IPS DF 4.7 (cell line): Measurements from ENCODE around the gene PEDS1.
"Not testable (repeated sequence)": the region's sequence is repeated elsewhere in the genome, so short reads cannot be mapped to it uniquely, and the experiment has no call there.

Experiments
- DNase-seq: peaks from one replicate; pipeline ENCODE4 v3.0.0-alpha.2; 2013; ENCODE audit warnings: low spot score; ENCODE audit errors: extremely low read depth

PEDS1 gene

DNA sequence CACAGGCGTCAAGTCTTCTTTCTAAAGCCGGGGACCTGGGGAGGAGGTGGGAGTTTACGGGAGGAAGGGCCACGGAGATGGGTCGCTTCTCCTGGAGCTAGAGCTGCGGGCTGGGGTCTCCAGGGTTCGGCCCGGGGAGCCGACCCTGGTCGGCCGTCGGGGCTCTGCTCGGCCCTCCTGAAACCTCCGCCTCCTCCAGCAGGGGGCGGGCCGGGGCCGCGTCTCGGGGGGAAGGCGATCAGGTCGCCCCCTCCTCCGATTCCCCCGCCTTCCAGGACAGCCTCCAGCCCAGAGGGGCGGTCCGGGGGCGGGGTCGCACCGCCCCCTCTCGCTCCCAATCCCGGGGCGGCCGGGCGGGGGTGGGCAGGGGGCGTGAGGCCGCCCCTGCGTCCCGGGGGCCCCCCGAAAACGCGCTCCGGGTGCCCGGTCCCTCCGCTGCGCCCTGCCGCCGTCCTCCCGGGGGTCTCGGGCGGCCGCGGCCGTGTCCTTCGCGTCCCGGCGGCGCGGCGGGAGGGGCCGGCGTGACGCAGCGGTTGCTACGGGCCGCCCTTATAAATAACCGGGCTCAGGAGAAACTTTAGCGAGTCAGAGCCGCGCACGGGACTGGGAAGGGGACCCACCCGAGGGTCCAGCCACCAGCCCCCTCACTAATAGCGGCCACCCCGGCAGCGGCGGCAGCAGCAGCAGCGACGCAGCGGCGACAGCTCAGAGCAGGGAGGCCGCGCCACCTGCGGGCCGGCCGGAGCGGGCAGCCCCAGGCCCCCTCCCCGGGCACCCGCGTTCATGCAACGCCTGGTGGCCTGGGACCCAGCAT lies 36.9 kb upstream of the PEDS1 start, which contains the start of gene CEBPB:
CEBPB (plus strand) TSS at position 580 of the 814 bp plus-strand sequence; CDS start at position 784, 204 bp downstream.
- no peak for DNase-seq

DNA sequence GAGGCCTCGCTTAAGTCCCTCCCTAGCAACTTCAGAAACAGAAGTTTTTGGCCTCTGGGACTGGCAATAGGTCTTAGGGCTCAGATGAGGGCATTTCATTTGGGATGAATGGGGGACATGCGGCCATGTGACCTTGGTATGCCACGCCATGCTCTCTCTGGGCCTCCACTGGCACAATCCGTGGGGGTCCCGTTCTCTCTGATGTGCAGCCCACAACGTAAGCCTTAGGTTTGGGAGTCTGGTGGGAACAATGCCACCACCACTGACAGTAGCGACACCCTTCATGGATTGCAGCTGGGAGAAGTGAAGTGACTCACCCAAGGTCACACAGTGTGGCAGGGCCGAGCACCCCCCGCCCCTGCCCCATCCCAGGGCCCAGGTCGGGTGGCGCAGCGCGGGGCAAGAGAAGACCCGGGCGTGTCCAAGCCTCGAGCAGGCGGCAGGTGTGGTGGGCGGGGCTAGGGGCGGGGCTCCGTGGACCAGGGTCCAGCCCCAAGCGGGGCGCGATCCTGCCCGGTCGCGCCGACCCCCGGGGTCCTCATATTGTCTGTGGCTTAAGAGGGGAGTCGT lies 36.2 kb upstream of the PEDS1 start:
- DNase-seq, result no peak

DNA sequence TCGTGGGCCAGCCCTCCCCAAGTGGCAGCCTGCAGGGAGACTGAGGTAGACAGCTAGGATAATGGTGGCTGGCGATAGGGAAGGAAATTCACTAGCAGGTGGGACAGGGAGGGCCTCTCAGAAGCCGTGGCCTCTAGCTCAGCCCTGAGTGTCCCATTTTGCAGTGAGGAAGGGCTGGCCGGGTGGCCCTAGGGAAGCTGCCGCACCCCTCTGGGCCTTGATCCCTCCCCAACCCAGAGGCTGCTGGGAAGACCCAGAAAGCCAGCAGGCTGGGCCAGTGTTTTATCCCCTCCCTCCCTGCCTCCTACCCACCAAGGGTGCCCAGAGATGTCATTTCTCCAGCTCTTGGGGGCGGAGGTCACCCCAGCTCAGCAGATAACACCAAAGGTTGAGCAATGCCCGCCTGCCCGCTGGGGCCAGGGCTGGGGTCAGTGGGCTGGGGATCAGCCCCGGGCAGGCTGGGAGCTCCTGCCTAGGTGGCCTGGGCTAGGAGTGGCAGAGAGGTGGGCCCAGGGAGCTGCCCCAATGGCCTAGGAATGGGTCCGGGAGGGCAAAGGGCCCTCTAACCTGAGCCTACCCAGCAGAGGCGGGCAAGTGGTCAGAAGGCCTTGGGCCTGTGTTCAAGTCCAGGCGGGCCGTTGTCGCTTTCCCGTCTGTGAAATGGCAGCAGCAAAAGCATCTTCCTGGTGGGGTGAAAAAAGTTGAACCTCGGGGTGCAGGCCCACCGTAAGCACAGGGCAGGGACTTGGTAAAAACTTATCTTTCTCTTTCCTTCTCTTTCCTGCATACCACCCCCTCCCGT lies 35.6 kb upstream of the PEDS1 start:
- DNase-seq, result no peak

DNA sequence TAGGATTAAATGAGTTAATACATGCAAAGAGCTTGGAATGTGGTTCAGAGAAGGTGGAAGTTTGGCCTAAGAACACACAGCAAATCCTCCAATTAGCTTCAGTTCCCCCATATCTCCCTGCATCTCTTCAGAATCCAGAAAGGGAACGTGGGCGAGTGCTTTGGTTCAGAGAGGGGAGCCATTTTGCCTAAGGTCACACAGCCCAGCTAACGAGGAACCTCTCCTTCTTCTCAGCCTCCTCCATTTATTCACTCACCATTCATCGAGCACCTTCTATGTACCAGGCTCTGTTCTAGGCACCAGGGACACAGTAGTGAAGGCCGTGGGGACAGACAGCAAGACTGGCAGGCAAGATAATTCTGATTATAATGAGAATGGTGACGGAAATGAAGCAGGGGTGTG lies 34.8 kb upstream of the PEDS1 start:
- DNase-seq, result no peak

DNA sequence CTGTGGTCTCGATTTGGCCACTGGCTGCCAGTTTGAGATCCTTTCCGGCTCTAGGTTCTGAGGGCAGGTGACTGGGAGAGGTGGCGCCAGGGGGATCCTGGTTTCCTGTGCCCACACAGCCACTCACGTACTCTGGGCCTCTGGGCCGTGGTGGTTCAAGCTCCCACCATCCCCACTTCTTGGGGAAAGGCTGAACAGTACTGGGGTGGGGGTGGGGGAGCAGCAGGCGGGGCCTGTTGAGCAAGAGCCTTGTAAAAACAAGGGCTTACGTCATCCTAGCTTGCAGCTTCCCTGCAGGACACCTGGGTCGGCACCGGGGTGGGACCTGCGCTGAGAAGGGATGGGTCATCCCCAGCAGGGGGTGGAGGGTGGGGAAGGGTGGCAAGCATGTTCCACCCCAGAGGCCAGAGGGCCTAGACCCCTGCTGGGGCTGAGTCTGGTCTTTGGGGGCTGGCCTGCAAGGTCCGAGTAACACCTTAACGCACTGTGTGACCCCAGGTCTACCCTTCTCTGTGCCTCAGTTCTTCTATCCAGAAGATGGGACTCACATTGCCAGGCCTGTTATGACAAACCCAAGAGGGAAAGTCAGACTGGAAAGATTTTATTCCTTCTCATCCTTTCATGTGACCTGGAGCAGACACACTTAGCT lies 34.0 kb upstream of the PEDS1 start:
- no peak for DNase-seq

DNA sequence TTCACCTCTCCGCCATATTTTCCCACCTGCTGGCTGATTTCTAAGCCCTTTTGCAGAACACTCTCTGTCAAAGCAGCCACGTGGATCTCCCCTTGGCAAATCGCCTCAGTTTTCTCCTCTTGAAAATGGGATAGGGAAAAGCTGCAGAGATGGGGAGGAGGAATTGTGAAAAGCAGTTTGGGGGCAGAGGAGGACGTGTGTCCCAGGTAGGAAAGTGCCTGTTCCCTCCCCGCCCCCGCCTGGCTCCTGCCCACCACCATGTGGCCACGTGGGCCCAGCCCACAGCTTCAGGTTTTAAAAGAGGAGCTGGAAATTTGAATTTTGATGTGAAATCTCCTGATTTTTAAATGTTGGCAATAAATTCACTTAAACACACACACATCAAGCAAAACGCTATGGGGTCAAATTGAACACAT lies 33.5 kb upstream of the PEDS1 start:
- DNase-seq, result no peak

DNA sequence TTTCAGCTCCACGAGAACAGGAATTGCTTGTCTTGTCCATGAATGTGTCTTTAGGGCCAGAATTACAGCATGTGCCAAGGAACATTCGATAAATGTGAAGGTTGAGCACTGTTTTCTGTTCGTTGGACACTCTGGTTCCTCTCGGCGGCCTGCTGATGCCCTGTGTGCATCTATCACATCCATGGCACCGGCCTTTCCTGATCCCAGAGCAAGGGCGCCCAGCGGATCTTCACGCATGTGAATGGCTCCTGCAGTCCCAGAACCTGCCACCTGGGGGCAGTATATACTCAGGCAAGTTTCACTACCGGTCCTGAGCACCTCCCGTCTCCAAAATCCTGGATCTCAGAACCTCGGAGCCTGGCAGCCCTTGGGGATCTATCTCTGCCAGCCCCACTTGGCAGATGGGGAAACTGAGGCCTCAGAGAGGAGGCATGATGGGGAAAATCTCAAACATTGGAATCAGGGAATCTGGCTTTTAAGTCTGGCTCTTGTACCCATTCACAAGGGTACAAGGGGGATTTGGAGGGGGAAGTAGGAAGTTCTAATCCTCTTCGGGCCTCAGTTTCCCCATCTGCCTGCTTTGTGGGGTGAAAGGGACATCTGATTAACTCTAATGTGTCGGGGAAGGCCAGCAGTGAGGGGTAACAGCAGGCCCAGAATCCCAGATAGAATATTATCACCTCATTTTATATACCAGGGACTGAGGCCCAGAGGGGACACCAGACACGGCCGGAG lies 32.8 kb upstream of the PEDS1 start:
- no peak for DNase-seq

DNA sequence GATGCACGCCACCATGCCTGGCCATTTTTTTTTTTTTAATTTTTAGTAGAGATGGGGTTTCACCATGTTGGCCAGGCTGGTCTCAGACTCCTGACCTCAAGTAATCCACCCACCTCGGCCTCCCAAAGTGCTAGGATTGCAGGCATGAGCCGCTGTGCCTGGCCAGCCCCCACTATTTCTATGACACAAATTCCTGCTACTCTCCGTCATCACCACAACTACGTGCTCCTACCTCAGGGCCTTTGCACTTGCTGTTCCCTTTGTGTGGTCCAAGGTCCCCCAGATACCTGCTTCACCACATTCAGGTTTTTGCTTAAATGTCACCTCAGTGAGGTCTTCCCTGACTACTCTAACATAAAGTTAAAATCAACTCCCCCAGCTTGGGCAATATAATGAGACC lies 31.9 kb upstream of the PEDS1 start:
- no peak for DNase-seq

DNA sequence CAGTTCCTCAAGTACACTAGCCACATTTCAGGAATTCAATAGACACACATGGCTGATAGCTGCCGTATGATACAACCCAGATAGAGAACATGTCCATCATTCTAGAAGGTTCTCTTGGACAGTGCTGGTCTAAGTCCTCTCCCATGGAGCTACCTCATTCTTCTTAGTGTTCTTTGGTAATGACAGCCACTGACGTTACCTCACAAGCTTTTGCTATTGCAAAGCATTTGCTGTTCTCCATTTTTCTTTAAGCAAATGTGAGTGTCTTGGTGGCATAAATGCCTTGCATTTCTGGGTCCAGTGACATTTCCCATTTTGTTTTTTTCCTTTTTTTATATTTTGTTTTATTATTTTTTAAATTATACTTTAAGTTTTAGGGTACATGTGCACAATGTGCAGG lies 28.8 kb upstream of the PEDS1 start:
- DNase-seq, result no peak

DNA sequence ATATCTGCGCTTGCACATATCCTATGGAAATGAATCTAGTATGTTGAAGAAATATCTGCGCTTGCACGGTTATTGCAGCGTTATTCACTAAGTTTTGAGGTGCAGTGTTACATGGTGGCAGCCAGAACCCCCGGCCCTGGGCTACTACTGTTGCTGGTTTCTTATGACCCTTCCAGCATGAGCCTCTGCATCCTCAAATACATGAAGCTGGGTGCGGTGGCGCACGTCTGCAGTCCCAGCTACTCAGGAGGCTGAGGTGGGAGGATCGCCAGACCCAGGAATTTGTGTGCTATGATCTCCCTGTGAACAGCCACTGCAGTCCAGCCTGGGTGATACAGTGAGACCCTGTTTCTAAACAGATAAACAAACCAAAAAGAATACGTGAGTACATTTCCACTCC lies 27.8 kb upstream of the PEDS1 start:
- no peak for DNase-seq

DNA sequence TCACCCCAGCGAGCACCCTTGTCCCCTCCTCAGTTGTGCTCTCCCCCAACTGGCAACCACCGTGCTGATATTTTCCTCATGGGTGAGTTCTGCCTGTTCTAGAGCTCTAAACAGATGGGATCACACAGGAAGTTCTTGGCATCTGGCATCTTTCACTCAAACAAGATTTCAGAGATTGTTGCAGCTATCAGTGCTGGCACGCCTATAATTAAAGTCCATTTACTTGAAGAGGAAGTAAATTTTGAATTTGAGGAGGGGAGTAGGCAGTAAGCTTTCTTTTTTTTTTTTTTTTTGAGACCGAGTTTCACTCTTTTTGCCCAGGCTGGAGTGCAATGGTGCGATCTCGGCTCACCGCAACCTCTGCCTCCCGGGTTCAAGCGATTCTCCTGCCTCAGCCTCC lies 25.1 kb upstream of the PEDS1 start:
- not testable (repeated sequence) for DNase-seq

DNA sequence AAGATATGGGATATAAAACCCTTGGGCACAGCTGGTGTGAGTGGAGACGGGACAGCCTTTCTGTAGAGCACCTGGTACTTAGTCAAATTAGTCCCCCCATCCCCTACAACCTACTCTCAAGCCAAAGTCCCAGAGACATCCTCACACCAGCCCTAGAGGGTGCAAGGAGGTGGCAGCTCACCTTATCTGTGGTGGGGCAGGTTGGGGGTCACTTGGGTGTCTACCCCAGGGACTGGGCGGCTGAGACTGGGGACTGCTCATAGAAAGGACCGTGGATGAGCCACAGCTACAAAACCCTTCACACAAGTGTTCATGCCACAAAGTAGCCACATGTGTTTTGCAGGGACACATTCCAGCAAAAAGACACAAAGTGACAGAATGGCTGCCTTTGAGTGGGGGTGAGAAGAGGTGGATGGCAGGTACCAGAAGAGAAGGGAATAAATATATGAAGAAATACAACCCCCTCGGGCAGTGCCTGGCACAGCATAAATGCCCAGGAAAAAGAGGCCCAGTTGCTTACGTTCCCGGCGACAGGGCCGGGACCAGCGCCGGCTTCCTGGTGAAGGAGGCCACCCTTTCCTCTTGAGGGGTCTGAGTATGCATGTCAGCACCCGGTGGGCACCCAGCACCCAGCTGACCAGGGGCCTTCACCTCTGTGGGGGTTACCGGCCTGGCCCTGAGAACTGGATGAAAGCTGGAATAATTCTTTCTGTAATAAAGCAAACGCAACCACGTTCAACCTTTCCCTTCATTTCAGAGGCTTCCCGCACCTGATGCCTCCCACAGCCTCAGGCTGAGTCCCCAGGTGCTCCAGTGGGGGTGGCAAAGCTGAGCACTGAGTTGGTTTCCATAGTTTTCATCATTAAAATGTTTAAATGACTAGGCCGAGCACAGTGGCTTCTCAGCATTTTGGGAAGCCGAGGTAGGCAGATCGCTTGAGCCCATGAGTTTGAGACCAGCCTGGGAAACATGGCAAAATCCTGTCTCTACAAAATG lies 22.7 kb upstream of the PEDS1 start:
- DNase-seq, result no peak

DNA sequence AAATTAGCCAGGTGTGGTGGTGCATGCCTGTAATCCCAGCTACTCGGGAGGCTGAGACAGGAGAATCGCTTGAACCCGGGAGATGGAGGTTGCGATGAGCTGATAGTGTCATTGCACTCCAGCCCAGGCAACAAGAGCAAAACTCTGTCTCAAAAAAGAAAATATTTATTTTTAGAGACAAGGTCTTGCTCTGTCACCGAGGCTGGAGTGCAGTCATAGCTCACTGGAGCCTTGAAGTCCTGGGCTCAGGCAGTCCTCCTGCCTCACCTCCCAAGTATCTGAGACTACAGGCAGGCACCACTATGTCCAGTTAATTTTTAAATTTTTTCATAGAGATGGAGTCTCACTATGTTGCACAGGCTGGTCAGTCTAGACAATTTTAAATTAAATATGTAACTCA lies 20.9 kb upstream of the PEDS1 start:
- no peak for DNase-seq

DNA sequence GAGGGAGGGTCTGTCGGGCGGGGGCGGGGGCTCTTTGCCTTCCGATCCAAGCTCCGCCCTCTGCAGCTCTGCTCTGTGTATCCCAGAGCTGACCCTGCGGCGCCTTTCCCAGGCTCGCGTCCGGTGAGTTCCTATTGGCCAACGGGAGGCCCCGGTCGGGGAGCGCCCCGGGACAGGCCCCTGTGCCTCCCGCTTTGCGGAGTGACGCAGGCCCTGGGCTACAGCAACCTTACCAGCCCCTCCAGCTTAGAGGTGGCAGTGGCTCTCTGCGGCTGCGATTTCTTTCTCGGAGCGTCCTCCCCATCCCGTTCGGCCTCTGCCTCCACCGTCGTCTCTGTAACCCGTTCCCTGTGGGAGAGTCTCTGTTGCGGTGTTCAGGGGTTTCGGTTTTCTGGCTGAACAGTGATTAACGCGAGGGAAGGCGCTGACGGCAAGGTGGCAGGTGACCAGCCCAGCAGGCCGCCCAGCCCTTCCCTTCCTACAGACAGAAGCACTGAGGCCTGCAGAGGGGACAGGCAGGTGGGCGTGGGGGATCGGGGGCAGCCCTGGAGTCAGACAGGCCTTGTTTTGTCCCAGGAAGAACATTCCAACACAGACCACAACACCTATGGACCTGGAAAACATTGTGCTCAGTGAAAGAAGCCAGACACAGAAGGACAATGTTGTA lies 19.0 kb upstream of the PEDS1 start:
- DNase-seq, result no peak

DNA sequence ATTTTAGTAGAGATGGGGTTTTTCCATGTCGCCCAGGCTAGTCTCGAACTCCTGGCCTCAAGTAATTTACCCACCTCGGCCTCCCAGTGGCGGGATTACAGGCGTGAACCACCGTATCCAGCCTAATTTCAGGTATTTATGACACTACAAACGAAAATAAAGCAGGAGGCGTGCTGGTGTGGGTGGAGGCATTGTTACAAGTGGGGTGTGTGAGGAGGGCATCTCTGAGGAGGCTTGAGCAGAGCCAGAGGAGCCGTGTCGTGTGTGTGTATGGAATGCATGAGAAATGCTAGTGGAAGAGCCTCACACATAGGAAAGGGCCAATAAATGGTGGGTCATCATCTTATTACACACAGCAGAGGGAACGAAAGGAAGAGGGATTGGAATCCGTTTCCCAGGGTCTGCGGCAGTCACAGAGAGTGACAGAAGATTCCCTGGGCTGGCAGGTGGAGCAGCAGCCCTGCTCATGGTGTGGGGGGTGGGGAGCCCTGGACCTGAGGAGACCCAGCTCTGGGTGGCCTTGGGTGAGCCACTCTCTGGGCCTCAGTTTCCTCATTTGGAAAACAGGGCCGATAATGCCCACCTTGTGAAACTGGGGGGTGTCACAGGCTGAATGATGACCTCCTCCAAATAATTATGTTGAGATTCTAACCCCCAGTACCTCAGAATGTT lies 17.2 kb upstream of the PEDS1 start:
- no peak for DNase-seq

DNA sequence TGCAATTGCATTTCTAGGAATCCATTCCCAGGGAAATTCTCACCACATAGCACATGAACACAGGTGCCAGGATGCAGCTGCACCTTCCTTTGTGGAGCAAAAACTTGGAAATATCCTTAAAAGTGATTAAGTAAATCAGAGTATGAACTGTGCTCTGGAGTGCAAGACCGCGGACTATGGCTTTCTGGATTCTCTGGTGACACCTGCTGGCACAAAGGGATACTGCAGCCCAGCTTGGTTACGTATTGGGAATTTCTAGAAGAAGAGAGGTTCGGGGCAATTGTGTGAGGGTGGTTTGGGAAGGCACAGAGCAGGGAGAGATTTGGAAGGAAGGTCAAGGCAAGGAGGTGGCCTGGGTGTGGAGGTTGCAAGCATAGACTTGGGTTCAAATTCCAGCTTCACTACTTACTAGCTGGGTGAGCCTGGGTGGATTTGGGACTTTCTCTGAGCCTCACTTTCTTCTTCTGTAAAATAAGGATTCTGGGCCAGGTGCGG lies 15.9 kb upstream of the PEDS1 start:
- DNase-seq, result no peak

DNA sequence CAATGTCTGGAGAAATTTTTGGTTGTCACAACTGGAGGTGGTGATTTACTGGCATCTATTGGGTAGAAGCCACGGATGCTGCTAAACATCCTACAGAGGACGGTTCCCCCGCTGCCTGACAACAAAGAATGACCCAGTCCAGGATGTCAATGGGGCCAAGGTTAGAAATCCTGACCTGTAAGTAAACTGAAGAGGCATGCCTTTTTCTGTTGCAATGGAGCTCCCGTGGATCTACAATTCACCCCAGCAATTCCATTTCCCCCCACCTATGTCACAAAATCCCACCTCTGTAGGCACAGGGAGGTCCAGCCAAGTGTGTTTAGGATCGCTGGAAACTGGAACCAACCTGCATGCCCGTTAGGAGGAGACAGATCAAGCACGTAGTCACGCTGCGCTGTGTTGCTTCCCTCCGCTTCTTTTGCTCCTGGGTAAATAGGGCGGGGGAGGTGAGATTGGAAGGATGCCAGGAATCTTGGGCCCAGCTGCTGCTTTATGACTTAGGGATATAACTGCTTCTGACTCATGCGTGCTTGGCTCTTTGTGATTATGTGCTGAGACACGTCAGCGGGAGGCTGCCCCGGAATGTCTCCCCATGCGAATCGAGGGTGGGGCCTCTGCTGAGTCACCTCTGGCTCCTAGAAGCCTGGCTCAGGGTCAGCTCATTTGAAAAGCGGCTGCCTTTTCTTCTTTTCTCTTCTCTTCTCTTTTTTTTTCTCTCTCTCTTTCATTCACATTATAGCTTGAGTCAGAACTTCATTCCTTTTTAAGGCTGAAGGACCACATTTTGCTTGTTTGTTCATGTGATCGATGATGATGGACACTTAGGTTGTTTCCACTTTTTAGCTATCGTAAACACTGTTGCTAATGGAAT lies 12.4 kb upstream of the PEDS1 start:
- DNase-seq, result no peak
